Measurements from ENCODE around the gene MIER1.

MIER1 gene

DNA sequence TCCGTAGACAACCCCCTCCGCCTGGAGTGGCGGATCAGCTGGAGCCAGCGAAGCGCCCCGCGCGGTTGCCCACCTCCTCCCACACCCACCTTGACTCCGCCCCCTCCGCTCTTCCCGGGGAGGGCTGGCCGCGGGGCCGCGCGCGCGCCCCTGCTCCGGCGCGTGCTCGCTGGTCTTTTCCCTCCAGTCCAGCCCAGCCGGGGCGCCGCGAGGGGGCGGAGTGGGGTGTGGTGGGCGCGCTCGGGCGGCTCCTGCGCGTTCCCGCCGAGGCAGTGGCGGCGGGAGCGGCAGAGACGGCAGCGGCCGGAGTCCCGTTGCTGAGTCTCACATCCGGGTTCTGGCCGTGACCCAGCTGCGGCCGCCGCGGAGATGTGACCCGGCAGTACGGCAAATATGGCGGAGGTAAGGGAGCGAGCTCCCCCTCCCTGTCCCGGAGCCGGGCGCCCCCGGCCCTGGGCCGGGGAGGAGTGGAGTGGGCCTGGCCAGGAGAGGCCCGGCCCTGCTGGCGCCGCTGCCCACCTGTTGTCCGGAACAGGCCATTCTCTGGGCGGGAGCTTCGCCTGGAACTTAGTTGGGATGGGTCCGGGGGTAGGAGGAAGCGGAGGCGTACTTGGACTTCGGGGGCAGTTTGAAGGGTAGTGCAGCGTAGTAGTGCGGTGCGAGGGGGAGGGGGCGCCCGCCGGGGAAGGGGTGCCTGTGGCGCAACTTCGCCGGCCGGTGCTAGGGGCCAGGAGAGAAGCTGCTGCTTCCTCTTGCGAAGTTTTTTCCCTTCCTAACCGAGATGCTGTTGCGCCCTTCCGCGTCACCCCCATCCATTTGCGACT lies 5.4 kb downstream of the MIER1 start:
- Histone ChIP-seq H3K36me3 (ENCODE audit: control insufficient read depth, insufficient read depth, low read length) (no peaks in the 10 kb centered on the region), H3K9ac (peak overlapping the region; percentile 67), H3K27me3 (ENCODE audit: control insufficient read depth, insufficient read depth, low read length) (no peaks in the 10 kb centered on the region), H3K4me3 (ENCODE audit: low read depth, low read length) (peak overlapping the region; percentile 79), H3K9me3 (ENCODE audit: control insufficient read depth, low read length) (no peaks in the 10 kb centered on the region), H3K4me1 (no peaks in the 10 kb centered on the region), H2AFZ (peak overlapping the region; percentile 90), H3K27ac (peak overlapping the region; percentile 81), H3K79me2 (peaks cover 8% of the 10 kb centered on the region), H3K4me2 (ENCODE audit: low read length) (peak overlapping the region; percentile 72)
- TF ChIP-seq, protein P1, sequence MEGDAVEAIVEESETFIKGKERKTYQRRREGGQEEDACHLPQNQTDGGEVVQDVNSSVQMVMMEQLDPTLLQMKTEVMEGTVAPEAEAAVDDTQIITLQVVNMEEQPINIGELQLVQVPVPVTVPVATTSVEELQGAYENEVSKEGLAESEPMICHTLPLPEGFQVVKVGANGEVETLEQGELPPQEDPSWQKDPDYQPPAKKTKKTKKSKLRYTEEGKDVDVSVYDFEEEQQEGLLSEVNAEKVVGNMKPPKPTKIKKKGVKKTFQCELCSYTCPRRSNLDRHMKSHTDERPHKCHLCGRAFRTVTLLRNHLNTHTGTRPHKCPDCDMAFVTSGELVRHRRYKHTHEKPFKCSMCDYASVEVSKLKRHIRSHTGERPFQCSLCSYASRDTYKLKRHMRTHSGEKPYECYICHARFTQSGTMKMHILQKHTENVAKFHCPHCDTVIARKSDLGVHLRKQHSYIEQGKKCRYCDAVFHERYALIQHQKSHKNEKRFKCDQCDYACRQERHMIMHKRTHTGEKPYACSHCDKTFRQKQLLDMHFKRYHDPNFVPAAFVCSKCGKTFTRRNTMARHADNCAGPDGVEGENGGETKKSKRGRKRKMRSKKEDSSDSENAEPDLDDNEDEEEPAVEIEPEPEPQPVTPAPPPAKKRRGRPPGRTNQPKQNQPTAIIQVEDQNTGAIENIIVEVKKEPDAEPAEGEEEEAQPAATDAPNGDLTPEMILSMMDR (IDR thresholded peaks at IDR 0.05), result peak; percentile 40

DNA sequence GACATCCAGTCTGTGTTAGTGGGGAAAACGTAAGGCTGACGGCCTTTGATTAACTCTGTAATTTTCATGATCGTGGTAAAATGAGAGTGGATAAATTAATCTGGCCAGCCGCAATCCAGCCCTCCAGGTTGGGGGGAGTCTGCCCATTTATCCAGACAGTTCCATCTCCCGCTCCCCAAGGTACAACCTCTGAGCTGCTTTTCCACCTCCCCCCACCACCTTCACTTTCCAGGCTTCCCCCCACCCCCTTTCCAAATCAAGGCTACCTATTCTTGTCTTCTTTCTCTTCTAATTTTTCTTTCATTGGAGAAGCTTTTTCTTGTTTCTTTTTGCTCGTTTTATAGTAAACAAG lies 6.0 kb downstream of the MIER1 start:
- peak overlapping the region; percentile 81 for H3K27ac ChIP-seq
- no peaks in the 10 kb centered on the region for H3K27me3 ChIP-seq (ENCODE audit: control insufficient read depth, insufficient read depth, low read length)
- TF ChIP-seq, protein P1 (IDR thresholded peaks at IDR 0.05), result no peak
- peak overlapping the region; percentile 90 for H2AFZ ChIP-seq
- no peak overlapping the region for H3K9ac ChIP-seq
- H3K79me2 ChIP-seq, result peaks cover 8% of the 10 kb centered on the region
- H3K4me3 ChIP-seq (ENCODE audit: low read depth, low read length), result peak overlapping the region; percentile 79
- no peaks in the 10 kb centered on the region for H3K36me3 ChIP-seq (ENCODE audit: control insufficient read depth, insufficient read depth, low read length)
- H3K4me2 ChIP-seq (ENCODE audit: low read length), result peak overlapping the region; percentile 71
- H3K4me1 ChIP-seq, result no peaks in the 10 kb centered on the region
- no peaks in the 10 kb centered on the region for H3K9me3 ChIP-seq (ENCODE audit: control insufficient read depth, low read length)

GRCh38 chr1:66931590-66931989 lies 6.8 kb downstream of the MIER1 start:
- Histone ChIP-seq H3K4me1 (no peaks in the 10 kb centered on the region), H3K9ac (no peak overlapping the region), H2AFZ (no peak overlapping the region), H3K4me3 (ENCODE audit: low read depth, low read length) (peak overlapping the region; percentile 79), H3K9me3 (ENCODE audit: control insufficient read depth, low read length) (no peaks in the 10 kb centered on the region), H3K4me2 (ENCODE audit: low read length) (peak overlapping the region; percentile 71), H3K27ac (no peak overlapping the region), H3K79me2 (peaks cover 8% of the 10 kb centered on the region), H3K36me3 (ENCODE audit: control insufficient read depth, insufficient read depth, low read length) (no peaks in the 10 kb centered on the region), H3K27me3 (ENCODE audit: control insufficient read depth, insufficient read depth, low read length) (no peaks in the 10 kb centered on the region)
- TF ChIP-seq, protein P1 (IDR thresholded peaks at IDR 0.05), result no peak

DNA sequence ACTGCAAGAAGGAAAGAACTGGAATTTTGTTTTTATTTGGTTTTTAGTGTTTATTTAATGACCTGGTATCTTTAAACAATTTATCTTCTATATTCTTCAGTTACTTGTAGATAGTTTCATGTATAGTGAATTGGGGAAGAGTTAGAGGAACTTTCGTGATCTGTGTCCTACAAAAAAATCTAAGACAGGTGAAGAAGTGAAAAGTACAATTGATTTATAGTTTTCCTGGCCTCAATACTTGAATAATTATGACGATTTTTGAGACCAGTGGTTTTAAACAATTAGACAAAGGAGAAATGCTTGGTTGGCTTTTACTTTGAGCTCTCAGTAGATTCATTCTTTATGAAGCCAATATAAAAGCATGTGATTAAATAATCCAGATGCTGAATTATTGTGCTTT lies 7.5 kb downstream of the MIER1 start:
- H3K27ac ChIP-seq, result no peak overlapping the region
- H3K4me2 ChIP-seq (ENCODE audit: low read length), result no peak overlapping the region
- no peak overlapping the region for H2AFZ ChIP-seq
- H3K4me1 ChIP-seq, result no peaks in the 10 kb centered on the region
- H3K79me2 ChIP-seq, result peaks cover 8% of the 10 kb centered on the region
- no peaks in the 10 kb centered on the region for H3K9me3 ChIP-seq (ENCODE audit: control insufficient read depth, low read length)
- TF ChIP-seq, protein P1 (IDR thresholded peaks at IDR 0.05), result no peak
- no peak overlapping the region for H3K9ac ChIP-seq
- H3K36me3 ChIP-seq (ENCODE audit: control insufficient read depth, insufficient read depth, low read length), result no peaks in the 10 kb centered on the region
- H3K27me3 ChIP-seq (ENCODE audit: control insufficient read depth, insufficient read depth, low read length), result no peaks in the 10 kb centered on the region
- H3K4me3 ChIP-seq (ENCODE audit: low read depth, low read length), result no peak overlapping the region
